HG02678 (cell line): ENCODE results near the gene MYPN.

Experiments
- ATAC-seq: cut with Tn5 transposase; IDR thresholded peaks from one replicate; pipeline ENCODE4 v1.9.1; 2021; ENCODE audit warnings: mild to moderate bottlenecking, moderate library complexity; ENCODE audit not compliant: unreplicated experiment

The MYPN gene

GRCh38 chr10:68092512-68092911 is 16.8 kb upstream of the MYPN start:
- ATAC-seq, result no peak

GRCh38 chr10:68095153-68095552 is 14.1 kb upstream of the MYPN start:
- no peak for ATAC-seq

- ATAC-seq, result no peak
Observed at GRCh38 chr10:68096913-68097516, 12.3 kb upstream of the MYPN start.

- no peak for ATAC-seq
Observed at GRCh38 chr10:68099736-68100135, 9.6 kb upstream of the MYPN start.

GRCh38 chr10:68101066-68101465 is 8.2 kb upstream of the MYPN start:
- ATAC-seq, result no peak

- ATAC-seq, result no peak
Observed at GRCh38 chr10:68103261-68103878, 5.9 kb upstream of the MYPN start.

GRCh38 chr10:68103901-68104300 is 5.4 kb upstream of the MYPN start:
- ATAC-seq, result no peak

- ATAC-seq, result no peak
Observed at GRCh38 chr10:68105820-68106219, 3.5 kb upstream of the MYPN start.

GRCh38 chr10:68106656-68107055 is 2.6 kb upstream of the MYPN start:
- no peak for ATAC-seq

GRCh38 chr10:68107651-68108050 is 1.6 kb upstream of the MYPN start:
- no peak for ATAC-seq

GRCh38 chr10:68108051-68108450 is 1.2 kb upstream of the MYPN start:
- no peak for ATAC-seq

GRCh38 chr10:68108653-68109052 is 635 bp upstream of the MYPN start:
- ATAC-seq, result no peak

GRCh38 chr10:68110027-68110426 is 739 bp downstream of the MYPN start:
- no peak for ATAC-seq

GRCh38 chr10:68111584-68111983 is 2.3 kb downstream of the MYPN start:
- ATAC-seq, result no peak

- ATAC-seq, result no peak
Observed at GRCh38 chr10:68112837-68113236, 3.5 kb downstream of the MYPN start.

GRCh38 chr10:68118657-68119056 is 9.4 kb downstream of the MYPN start:
- no peak for ATAC-seq

- no peak for ATAC-seq
Observed at GRCh38 chr10:68121020-68121743, 11.9 kb downstream of the MYPN start.

- no peak for ATAC-seq
Observed at GRCh38 chr10:68121852-68122251, 12.6 kb downstream of the MYPN start.

- ATAC-seq, result no peak
Observed at GRCh38 chr10:68124718-68125117, 15.4 kb downstream of the MYPN start.

GRCh38 chr10:68125772-68126171 is 16.5 kb downstream of the MYPN start:
- no peak for ATAC-seq

- ATAC-seq, result no peak
Observed at GRCh38 chr10:68128015-68128414, 18.7 kb downstream of the MYPN start.

GRCh38 chr10:68132391-68132790 is 23.1 kb downstream of the MYPN start:
- ATAC-seq, result no peak
